ENCODE data around the gene CHGA.

DNA sequence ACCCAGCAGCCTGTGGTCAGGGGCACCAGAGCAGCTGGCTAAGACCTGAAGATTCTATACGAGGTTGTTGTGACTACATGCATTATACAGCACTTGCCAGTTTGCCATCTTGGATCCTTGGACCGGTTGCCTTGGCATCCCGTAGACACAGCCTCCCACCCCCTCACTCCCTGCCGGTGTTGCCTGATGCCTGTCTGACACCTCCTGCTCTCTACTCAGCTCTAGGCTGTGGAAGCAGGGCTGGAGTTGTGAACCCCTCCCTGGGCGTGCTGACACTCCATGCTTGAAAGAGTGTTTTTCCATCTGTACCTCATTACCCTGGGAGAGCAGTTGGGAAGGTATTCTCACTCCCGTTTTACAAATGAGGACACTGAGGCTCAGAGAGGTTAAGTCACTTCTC lies 2.5 kb downstream of the CHGA start:
- TF ChIP-seq, protein P1, sequence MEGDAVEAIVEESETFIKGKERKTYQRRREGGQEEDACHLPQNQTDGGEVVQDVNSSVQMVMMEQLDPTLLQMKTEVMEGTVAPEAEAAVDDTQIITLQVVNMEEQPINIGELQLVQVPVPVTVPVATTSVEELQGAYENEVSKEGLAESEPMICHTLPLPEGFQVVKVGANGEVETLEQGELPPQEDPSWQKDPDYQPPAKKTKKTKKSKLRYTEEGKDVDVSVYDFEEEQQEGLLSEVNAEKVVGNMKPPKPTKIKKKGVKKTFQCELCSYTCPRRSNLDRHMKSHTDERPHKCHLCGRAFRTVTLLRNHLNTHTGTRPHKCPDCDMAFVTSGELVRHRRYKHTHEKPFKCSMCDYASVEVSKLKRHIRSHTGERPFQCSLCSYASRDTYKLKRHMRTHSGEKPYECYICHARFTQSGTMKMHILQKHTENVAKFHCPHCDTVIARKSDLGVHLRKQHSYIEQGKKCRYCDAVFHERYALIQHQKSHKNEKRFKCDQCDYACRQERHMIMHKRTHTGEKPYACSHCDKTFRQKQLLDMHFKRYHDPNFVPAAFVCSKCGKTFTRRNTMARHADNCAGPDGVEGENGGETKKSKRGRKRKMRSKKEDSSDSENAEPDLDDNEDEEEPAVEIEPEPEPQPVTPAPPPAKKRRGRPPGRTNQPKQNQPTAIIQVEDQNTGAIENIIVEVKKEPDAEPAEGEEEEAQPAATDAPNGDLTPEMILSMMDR (IDR thresholded peaks at IDR 0.05; ENCODE audit: low read depth, low read length, poor library complexity, severe bottlenecking), result no peak
- TF ChIP-seq EZH2phosphoT487 (IDR thresholded peaks at IDR 0.05; ENCODE audit: borderline replicate concordance, low read length), result no peak

Data from DOHH2 (cell line).